HEK293 (cell line): ENCODE measurements around the gene ANTXR1.

Source experiments
- CTCF ChIA-PET: fragments of 350-600 bp; formaldehyde crosslinking; extraction: SDS; loops from one replicate; lab custom pipeline; 2021; ENCODE audit warnings: antibody characterized with exemption; lab: Yijun Ruan, JAX
- POLR2A ChIA-PET: fragments of 300-600 bp; formaldehyde crosslinking; extraction: SDS; loops from one replicate; lab custom pipeline; 2020; ENCODE audit warnings: antibody characterized with exemption, inconsistent platforms; lab: Yijun Ruan, JAX
- H3K27ac ChIP-seq: fragments of 200-500 bp; sonication (Bioruptor generic); 2 replicates; pipeline ENCODE4 v1.5.1; 2014; ENCODE audit warnings: low read depth, low read length, control low read depth, inconsistent platforms; ENCODE audit errors: extremely low read depth
- H3K36me3 ChIP-seq, 2 experiments: fragments of 200-500 bp in 1 of 2; sonication (Bioruptor generic) in 1 of 2; 1 replicate in 1 of 2; 2 replicates in 1 of 2; pipeline ENCODE4 v1.5.1; 2014 to 2017; ENCODE audit warnings: inconsistent platforms in 2 of 2, low read length in 2 of 2; ENCODE audit not compliant: control insufficient read depth in 2 of 2, insufficient read depth in 1 of 2
- H3K4me1 ChIP-seq: fragments of 200-500 bp; sonication (Bioruptor generic); 2 replicates; pipeline ENCODE4 v1.5.1; 2014; ENCODE audit warnings: mild to moderate bottlenecking, low read length, inconsistent platforms; ENCODE audit not compliant: control insufficient read depth, insufficient read depth
- H3K4me3 ChIP-seq: 2 replicates; pipeline ENCODE4 v1.5.1; 2011; ENCODE audit warnings: low read depth, mild to moderate bottlenecking, control low read depth, low read length, moderate library complexity
- H3K9me3 ChIP-seq: fragments of 200-500 bp; sonication (Bioruptor generic); 2 replicates; pipeline ENCODE4 v1.5.1; 2014; ENCODE audit warnings: low read depth, low read length, inconsistent platforms; ENCODE audit not compliant: control insufficient read depth, insufficient read depth
- KLF1 ChIP-seq: fragments of 450-650 bp; formaldehyde crosslinking; IDR thresholded peaks from 2 replicates; pipeline ENCODE4 v1.5.1; 2016; ENCODE audit warnings: missing biosample characterization, missing genetic modification characterization
- WT1 ChIP-seq: fragments of 450-650 bp; formaldehyde crosslinking; IDR thresholded peaks from 2 replicates; pipeline ENCODE4 v1.5.1; 2016; ENCODE audit warnings: missing biosample characterization, missing genetic modification characterization
- ZBTB17 ChIP-seq: fragments of 450-650 bp; formaldehyde crosslinking; IDR thresholded peaks from 2 replicates; pipeline ENCODE4 v1.5.1; 2016; ENCODE audit warnings: missing biosample characterization, missing genetic modification characterization
- ZBTB48 ChIP-seq: fragments of 450-650 bp; formaldehyde crosslinking; IDR thresholded peaks from 2 replicates; pipeline ENCODE4 v1.5.1; 2016; ENCODE audit warnings: missing biosample characterization, missing genetic modification characterization
- ZNF114 ChIP-seq: fragments of 450-650 bp; formaldehyde crosslinking; IDR thresholded peaks from 2 replicates; pipeline ENCODE4 v1.5.0; 2017; ENCODE audit warnings: missing biosample characterization, missing genetic modification characterization
- ZNF155 ChIP-seq: fragments of 450-650 bp; formaldehyde crosslinking; IDR thresholded peaks from 2 replicates; pipeline ENCODE4 v1.5.1; 2016; ENCODE audit warnings: missing biosample characterization, missing genetic modification characterization
- ZNF175 ChIP-seq: fragments of 450-650 bp; formaldehyde crosslinking; IDR thresholded peaks from 2 replicates; pipeline ENCODE4 v1.5.1; 2016; ENCODE audit warnings: missing biosample characterization, missing genetic modification characterization
- ZNF571 ChIP-seq: fragments of 450-650 bp; formaldehyde crosslinking; IDR thresholded peaks from 2 replicates; pipeline ENCODE4 v1.5.0; 2017; ENCODE audit warnings: missing biosample characterization, missing genetic modification characterization
- ZNF600 ChIP-seq: fragments of 450-650 bp; formaldehyde crosslinking; IDR thresholded peaks from 2 replicates; pipeline ENCODE4 v1.5.1; 2016; ENCODE audit warnings: missing biosample characterization, missing genetic modification characterization
- ZNF610 ChIP-seq: fragments of 450-650 bp; formaldehyde crosslinking; IDR thresholded peaks from 2 replicates; pipeline ENCODE4 v1.5.1; 2016; ENCODE audit warnings: missing biosample characterization, missing genetic modification characterization, borderline replicate concordance
- ZNF654 ChIP-seq: fragments of 450-650 bp; formaldehyde crosslinking; IDR thresholded peaks from 2 replicates; pipeline ENCODE4 v1.5.1; 2016; ENCODE audit warnings: low read depth, missing biosample characterization, missing genetic modification characterization
- ZNF664 ChIP-seq: fragments of 450-650 bp; formaldehyde crosslinking; IDR thresholded peaks from 2 replicates; pipeline ENCODE4 v1.5.1; 2016; ENCODE audit warnings: missing biosample characterization, missing genetic modification characterization
- ZNF670 ChIP-seq: fragments of 450-650 bp; formaldehyde crosslinking; IDR thresholded peaks from 2 replicates; pipeline ENCODE4 v1.5.1; 2016; ENCODE audit warnings: missing biosample characterization, missing genetic modification characterization, low read depth
- ZSCAN23 ChIP-seq: fragments of 450-650 bp; formaldehyde crosslinking; IDR thresholded peaks from 2 replicates; pipeline ENCODE4 v1.5.1; 2016; ENCODE audit warnings: missing biosample characterization, missing genetic modification characterization
- TF ChIP-seq, protein P1 (sequence below): fragments of 450-650 bp; formaldehyde crosslinking; IDR thresholded peaks from 2 replicates; pipeline ENCODE4 v1.5.1; 2017; ENCODE audit warnings: missing biosample characterization, missing genetic modification characterization
- TF ChIP-seq, protein P2 (sequence below): fragments of 450-650 bp; IDR thresholded peaks from 2 replicates; pipeline ENCODE4 v1.5.1; 2018; ENCODE audit warnings: missing biosample characterization, mild to moderate bottlenecking, missing genetic modification characterization
- TF ChIP-seq, protein P3 (sequence below): fragments of 450-650 bp; formaldehyde crosslinking; IDR thresholded peaks from 2 replicates; pipeline ENCODE4 v1.5.1; 2016; ENCODE audit warnings: missing biosample characterization, missing genetic modification characterization

The ANTXR1 gene

DNA sequence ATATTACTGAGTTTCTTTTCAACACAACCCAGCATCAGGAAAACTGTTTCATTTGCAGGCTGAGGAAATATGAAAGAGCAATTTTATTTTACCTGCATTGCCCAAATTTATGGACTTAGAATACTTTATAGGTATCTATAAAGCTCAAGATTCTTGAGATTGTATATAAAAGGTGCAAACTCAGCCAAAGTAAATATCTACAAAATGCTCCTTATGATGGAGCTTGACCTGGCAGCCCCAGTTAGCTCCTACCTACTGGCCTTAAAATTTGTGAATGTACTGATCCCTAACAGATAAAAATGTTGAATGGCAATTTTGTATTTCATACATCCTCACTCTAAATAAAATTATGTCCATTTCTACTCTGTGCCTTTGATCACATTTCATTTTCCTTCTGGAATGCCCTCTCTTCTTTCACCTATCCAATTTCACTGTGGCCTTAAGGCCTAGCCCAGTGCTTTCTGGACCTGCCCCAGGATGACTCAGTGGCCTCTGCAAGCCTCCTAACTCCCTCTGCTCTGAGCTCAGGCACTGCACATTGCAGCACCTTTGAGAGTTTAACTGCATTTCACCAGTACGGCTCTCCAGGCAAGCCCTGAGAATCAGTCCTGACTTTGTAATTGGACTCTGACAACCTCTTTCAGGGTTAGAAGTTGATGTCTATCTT, 125.9 kb downstream of the ANTXR1 start:
- ChIA-PET CTCF (no interaction called here), POLR2A (no interaction called here)
- Histone ChIP-seq H3K4me1 (peaks cover 14% of the 10 kb centered on the region; the same call in 1 of the 2 replicates), H3K4me3 (no peak overlapping the region), H3K36me3 (no peaks in the 10 kb centered on the region), H3K9me3 (no peaks in the 10 kb centered on the region), H3K27ac (no peak overlapping the region)
- TF ChIP-seq ZNF155 (tag by site-specific recombination) (no peak), WT1 (tag by site-specific recombination) (no peak), ZBTB17 (tag by site-specific recombination) (peak; percentile 52; the same call in 1 of the 2 replicates), KLF1 (tag by site-specific recombination) (no peak)
- TF ChIP-seq, protein P1, sequence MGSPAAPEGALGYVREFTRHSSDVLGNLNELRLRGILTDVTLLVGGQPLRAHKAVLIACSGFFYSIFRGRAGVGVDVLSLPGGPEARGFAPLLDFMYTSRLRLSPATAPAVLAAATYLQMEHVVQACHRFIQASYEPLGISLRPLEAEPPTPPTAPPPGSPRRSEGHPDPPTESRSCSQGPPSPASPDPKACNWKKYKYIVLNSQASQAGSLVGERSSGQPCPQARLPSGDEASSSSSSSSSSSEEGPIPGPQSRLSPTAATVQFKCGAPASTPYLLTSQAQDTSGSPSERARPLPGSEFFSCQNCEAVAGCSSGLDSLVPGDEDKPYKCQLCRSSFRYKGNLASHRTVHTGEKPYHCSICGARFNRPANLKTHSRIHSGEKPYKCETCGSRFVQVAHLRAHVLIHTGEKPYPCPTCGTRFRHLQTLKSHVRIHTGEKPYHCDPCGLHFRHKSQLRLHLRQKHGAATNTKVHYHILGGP: no peak

DNA sequence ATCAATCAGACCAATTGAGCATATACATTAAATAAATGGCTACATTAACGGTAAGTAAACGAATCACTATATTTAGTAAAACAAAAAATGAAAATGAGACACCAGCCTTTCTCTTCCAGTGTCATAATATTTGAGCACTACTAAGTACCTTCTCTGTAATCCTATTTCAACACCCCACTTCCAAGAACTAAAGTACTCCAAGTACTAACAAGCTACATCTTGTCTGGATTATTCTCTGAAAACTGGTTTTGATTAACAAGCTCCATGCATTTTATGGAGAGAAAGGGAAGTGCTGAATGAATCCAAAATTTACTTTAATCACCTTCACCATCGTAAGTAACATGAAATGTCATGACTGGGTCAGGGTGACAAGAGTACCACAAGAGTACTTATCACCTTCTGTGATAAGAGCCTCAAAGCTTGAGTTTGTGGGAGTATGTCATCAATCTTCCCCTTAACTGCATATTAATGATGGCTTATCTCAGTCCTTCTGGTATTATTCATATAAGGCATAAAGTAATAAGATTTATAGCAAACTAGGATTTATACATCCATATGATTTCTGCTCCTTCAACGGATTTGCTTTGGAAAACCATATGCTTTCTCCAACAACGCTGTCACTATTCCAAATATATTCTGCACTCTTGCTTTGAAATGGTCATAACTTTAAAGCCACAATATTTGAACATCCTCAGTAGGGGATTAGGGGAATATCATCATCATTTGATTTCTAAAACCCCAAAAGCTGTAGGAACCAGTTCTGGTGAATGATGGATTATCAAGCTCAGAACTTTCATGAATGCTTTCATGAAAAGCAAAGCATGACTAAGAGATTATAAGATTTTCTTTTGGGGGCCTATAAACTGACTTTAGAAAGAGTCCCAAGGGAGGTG, 127.0 kb downstream of the ANTXR1 start:
- no peak overlapping the region for H3K4me3 ChIP-seq
- peaks cover 11% of the 10 kb centered on the region; the same call in 1 of the 2 replicates for H3K4me1 ChIP-seq
- no peak overlapping the region for H3K27ac ChIP-seq
- H3K9me3 ChIP-seq: no peaks in the 10 kb centered on the region
- POLR2A ChIA-PET: no interaction called here
- TF ChIP-seq ZNF175 (tag by site-specific recombination) (no peak), ZBTB48 (no peak), ZNF114 (tag by site-specific recombination) (no peak), ZNF664 (tag by site-specific recombination) (no peak), ZNF610 (tag by site-specific recombination) (no peak), ZSCAN23 (tag by site-specific recombination) (no peak), ZNF654 (no peak)
- CTCF ChIA-PET: interaction anchor here (0.5 kb wide), 1 partner anchor 127 kb away, joined by 3 read pairs; the partner anchor contains the start of gene ANTXR1
- H3K36me3 ChIP-seq: no peaks in the 10 kb centered on the region

DNA sequence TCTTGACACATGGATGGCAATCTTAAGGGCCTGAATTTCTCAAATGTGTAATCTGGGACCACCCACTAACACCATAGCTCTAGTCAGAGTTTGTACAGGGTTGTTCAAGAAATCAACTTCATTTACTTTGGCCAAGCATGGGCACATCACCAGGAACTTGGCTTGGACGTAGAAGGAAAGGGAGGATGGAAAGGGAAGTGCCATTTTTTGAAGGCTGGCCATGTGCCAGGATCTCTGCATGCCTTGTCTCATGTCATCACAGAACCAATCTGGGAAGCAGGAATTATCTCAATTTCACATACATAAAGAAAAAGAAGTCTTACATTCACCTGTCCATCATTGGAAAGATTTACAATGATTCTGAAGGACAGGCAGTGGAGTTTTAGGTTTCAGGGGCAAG, 128.1 kb downstream of the ANTXR1 start:
- no peak overlapping the region for H3K4me3 ChIP-seq
- no peaks in the 10 kb centered on the region for H3K36me3 ChIP-seq
- H3K4me1 ChIP-seq: peaks cover 11% of the 10 kb centered on the region; the same call in 1 of the 2 replicates
- POLR2A ChIA-PET: no interaction called here
- TF ChIP-seq, protein P2, sequence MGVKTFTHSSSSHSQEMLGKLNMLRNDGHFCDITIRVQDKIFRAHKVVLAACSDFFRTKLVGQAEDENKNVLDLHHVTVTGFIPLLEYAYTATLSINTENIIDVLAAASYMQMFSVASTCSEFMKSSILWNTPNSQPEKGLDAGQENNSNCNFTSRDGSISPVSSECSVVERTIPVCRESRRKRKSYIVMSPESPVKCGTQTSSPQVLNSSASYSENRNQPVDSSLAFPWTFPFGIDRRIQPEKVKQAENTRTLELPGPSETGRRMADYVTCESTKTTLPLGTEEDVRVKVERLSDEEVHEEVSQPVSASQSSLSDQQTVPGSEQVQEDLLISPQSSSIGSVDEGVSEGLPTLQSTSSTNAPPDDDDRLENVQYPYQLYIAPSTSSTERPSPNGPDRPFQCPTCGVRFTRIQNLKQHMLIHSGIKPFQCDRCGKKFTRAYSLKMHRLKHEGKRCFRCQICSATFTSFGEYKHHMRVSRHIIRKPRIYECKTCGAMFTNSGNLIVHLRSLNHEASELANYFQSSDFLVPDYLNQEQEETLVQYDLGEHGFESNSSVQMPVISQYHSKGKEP (tag by site-specific recombination): no peak
- TF ChIP-seq ZNF600 (no peak), ZNF571 (no peak), ZNF670 (tag by site-specific recombination) (no peak)
- TF ChIP-seq, protein P3, sequence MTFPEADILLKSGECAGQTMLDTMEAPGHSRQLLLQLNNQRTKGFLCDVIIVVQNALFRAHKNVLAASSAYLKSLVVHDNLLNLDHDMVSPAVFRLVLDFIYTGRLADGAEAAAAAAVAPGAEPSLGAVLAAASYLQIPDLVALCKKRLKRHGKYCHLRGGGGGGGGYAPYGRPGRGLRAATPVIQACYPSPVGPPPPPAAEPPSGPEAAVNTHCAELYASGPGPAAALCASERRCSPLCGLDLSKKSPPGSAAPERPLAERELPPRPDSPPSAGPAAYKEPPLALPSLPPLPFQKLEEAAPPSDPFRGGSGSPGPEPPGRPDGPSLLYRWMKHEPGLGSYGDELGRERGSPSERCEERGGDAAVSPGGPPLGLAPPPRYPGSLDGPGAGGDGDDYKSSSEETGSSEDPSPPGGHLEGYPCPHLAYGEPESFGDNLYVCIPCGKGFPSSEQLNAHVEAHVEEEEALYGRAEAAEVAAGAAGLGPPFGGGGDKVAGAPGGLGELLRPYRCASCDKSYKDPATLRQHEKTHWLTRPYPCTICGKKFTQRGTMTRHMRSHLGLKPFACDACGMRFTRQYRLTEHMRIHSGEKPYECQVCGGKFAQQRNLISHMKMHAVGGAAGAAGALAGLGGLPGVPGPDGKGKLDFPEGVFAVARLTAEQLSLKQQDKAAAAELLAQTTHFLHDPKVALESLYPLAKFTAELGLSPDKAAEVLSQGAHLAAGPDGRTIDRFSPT (tag by site-specific recombination): no peak
- no peak overlapping the region for H3K27ac ChIP-seq
- no peaks in the 10 kb centered on the region for H3K9me3 ChIP-seq
- CTCF ChIA-PET: no interaction called here
